Neuronal stem cell (in vitro differentiated cells): ENCODE measurements around the gene CNOT8.

Experiments used
- DNase-seq: peaks from one replicate; pipeline ENCODE4 v3.0.0-alpha.2; 2013; ENCODE audit warnings: low spot score
- H2AFZ ChIP-seq: one replicate; pipeline ENCODE4 v1.6.1; 2013; ENCODE audit warnings: mild to moderate bottlenecking, low read length, inconsistent platforms
- H2AK5ac ChIP-seq: 2 replicates; pipeline ENCODE4 v1.6.1; 2013; ENCODE audit warnings: low read depth, mild to moderate bottlenecking, inconsistent platforms, low read length, moderate library complexity, mixed read lengths
- H2BK120ac ChIP-seq: 2 replicates; pipeline ENCODE4 v1.6.1; 2013; ENCODE audit warnings: low read depth, mild to moderate bottlenecking, inconsistent platforms, low read length, moderate library complexity, mixed read lengths
- H2BK12ac ChIP-seq: one replicate; pipeline ENCODE4 v1.6.1; 2013; ENCODE audit warnings: low read length, inconsistent platforms
- H2BK15ac ChIP-seq: 2 replicates; pipeline ENCODE4 v1.6.1; 2013; ENCODE audit warnings: mild to moderate bottlenecking, low read length, inconsistent platforms, mixed read lengths
- H2BK5ac ChIP-seq: one replicate; pipeline ENCODE4 v1.6.1; 2013; ENCODE audit warnings: inconsistent platforms, mild to moderate bottlenecking, low read length, moderate library complexity
- H3K14ac ChIP-seq: one replicate; pipeline ENCODE4 v1.6.1; 2013; ENCODE audit warnings: low read length, inconsistent platforms
- H3K18ac ChIP-seq: 2 replicates; pipeline ENCODE4 v1.6.1; 2013; ENCODE audit warnings: low read length, inconsistent platforms
- H3K23ac ChIP-seq: 2 replicates; pipeline ENCODE4 v1.6.1; 2013; ENCODE audit warnings: low read depth, mild to moderate bottlenecking, mixed read lengths, low read length, inconsistent platforms; ENCODE audit not compliant: poor library complexity
- H3K27ac ChIP-seq: replicated peaks from 3 replicates; pipeline ENCODE4 v1.5.1; 2013; ENCODE audit warnings: low read length, inconsistent platforms
- H3K27me3 ChIP-seq, 3 experiments: 2 replicates each; pipeline ENCODE4 v1.6.1; 2013; ENCODE audit warnings: low read length in 3 of 3, mild to moderate bottlenecking in 2 of 3, inconsistent platforms in 1 of 3, low read depth in 1 of 3, mixed read lengths in 1 of 3, moderate library complexity in 1 of 3; ENCODE audit not compliant: control insufficient read depth in 3 of 3, insufficient read depth in 3 of 3
- H3K36me3 ChIP-seq, 2 donors: replicated peaks in 1 of 2; 2 replicates each; pipeline ENCODE4 v1.6.1; 2013; ENCODE audit warnings: low read length in 2 of 2; ENCODE audit not compliant: control insufficient read depth in 2 of 2, insufficient read depth in 2 of 2
- H3K4ac ChIP-seq: 2 replicates; pipeline ENCODE4 v1.6.1; 2013; ENCODE audit warnings: inconsistent platforms, mild to moderate bottlenecking, low read length, moderate library complexity
- H3K4me1 ChIP-seq, 2 donors: 1 replicate in 1 of 2; 2 replicates in 1 of 2; pipeline ENCODE4 v1.6.1; 2013; ENCODE audit warnings: low read length in 2 of 2, low read depth in 1 of 2; ENCODE audit not compliant: control insufficient read depth in 2 of 2, insufficient read depth in 1 of 2
- H3K4me2 ChIP-seq: one replicate; pipeline ENCODE4 v1.6.1; 2013; ENCODE audit warnings: mild to moderate bottlenecking, low read length, inconsistent platforms; ENCODE audit not compliant: insufficient read depth, poor library complexity, severe bottlenecking
- H3K4me3 ChIP-seq, 2 donors: 2 replicates each; pipeline ENCODE4 v1.5.1; 2013; ENCODE audit warnings: low read length in 2 of 2, mild to moderate bottlenecking in 2 of 2, inconsistent platforms in 1 of 2, moderate library complexity in 1 of 2
- H3K79me1 ChIP-seq: one replicate; pipeline ENCODE4 v1.6.1; 2013; ENCODE audit warnings: low read depth, mild to moderate bottlenecking, inconsistent platforms, low read length, moderate library complexity
- H3K9ac ChIP-seq: one replicate; pipeline ENCODE4 v1.6.1; 2013; ENCODE audit warnings: mild to moderate bottlenecking, low read depth, low read length, inconsistent platforms; ENCODE audit not compliant: poor library complexity
- H3K9me3 ChIP-seq, 2 donors: replicated peaks in 1 of 2; 2 replicates each; pipeline versions ENCODE3 to v1.6.1; 2013; ENCODE audit warnings: low read length in 2 of 2, mild to moderate bottlenecking in 2 of 2, inconsistent platforms in 1 of 2, low read depth in 1 of 2, mixed read lengths in 1 of 2, moderate library complexity in 1 of 2; ENCODE audit not compliant: control insufficient read depth in 2 of 2, insufficient read depth in 1 of 2
- H4K8ac ChIP-seq: one replicate; pipeline ENCODE4 v1.6.1; 2013; ENCODE audit warnings: low read depth, mild to moderate bottlenecking, inconsistent platforms, low read length, moderate library complexity
- H4K91ac ChIP-seq: one replicate; pipeline ENCODE4 v1.6.1; 2013; ENCODE audit warnings: low read length, low read depth, mild to moderate bottlenecking, inconsistent platforms; ENCODE audit not compliant: poor library complexity
- WGBS, 2 donors: extraction: QIAGEN DNeasy Blood & Tissue Kit; methylation state at CpG; one replicate each; pipeline ENCODE4 v1.1.7; 2013; ENCODE audit warnings: missing lambda C conversion rate in 2 of 2, mixed read lengths in 1 of 2; ENCODE audit not compliant: insufficient read length in 2 of 2, insufficient replicate concordance in 1 of 2; ENCODE audit errors: extremely low coverage in 2 of 2; 5-methylcytosine and 5-hydroxymethylcytosine counted together

Gene CNOT8

DNA sequence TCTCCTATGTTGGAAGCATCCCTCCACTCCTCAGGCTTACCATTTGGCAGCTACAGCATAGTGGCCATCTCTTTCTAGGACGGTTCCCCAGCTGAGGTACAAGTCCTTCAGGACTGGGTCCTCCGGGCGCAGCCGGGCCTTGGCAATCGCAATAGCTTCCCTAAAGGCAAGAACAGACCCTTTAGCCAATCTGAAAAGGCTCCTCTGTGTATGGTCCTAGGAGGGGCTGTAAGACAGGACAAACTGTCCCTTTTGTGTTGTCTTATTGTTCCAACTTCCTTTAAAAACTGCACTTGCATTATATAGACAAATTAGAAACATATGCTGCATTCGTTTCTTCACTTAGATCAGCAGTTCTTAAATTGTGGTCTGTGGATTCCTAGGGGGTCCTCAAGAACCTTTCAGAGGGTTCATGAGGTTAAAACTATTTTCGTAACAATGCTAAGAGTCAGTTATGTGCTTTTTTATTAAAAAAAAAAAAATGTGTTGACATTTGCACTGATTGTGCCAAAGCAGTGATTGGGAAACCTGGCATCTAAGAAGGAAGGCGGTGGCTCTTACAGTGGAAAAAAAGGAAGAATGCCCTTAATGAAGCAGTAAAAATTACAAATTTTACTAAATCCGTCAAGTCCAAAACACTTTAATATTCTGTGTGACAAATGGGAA lies 40.9 kb downstream of the CNOT8 start:
- no peak for DNase-seq
- Histone ChIP-seq H4K91ac (no peak overlapping the region), H3K4me3 (no peak overlapping the region), H3K9ac (no peak overlapping the region), H2AFZ (no peak overlapping the region), H2BK120ac (no peak overlapping the region), H3K27me3 (no peaks in the 10 kb centered on the region), H3K4me2 (no peak overlapping the region), H3K27ac (no peak overlapping the region), H3K4ac (no peak overlapping the region), H2BK5ac (no peak overlapping the region), H3K4me1 (no peaks in the 10 kb centered on the region), H3K9me3 (no peaks in the 10 kb centered on the region), H3K79me1 (no peaks in the 10 kb centered on the region), H2BK12ac (no peak overlapping the region), H3K18ac (no peak overlapping the region), H2BK15ac (no peak overlapping the region), H4K8ac (no peak overlapping the region), H3K36me3 (peaks cover 28 to 96% of the 10 kb centered on the region in 2 donors), H3K23ac (no peak overlapping the region), H3K14ac (no peak overlapping the region), H2AK5ac (no peak overlapping the region)
- no CpG with 5 or more reads among the region's 9 CpGs for WGBS, 2 donors

DNA sequence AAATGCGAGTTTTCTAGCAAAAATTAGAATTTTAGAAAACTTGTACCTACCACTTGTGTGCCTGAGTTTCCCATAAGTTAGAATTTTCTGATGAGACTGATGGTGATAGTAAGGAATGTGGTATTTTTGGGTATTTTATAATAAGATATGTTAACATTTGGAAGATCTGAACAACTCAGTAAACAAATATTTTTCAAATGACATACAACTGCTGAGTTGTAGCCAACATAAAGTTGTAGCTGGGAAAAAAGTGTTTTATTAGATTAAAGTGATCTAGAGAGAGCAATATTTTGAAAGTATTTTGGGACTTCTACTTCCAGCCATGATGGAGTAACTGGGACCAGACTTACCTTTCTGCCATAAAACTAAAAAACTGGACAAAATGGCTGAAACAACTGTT lies 41.6 kb downstream of the CNOT8 start:
- Histone ChIP-seq H2AFZ (no peak overlapping the region), H3K14ac (no peak overlapping the region), H3K79me1 (no peaks in the 10 kb centered on the region), H3K36me3 (peaks cover 28 to 100% of the 10 kb centered on the region in 2 donors), H2BK120ac (no peak overlapping the region), H3K27ac (no peak overlapping the region), H3K4ac (no peak overlapping the region), H3K4me2 (no peak overlapping the region), H3K18ac (no peak overlapping the region), H4K91ac (no peak overlapping the region), H3K9ac (no peak overlapping the region), H3K4me1 (no peaks in the 10 kb centered on the region), H2BK12ac (no peak overlapping the region), H2BK5ac (no peak overlapping the region), H3K4me3 (no peak overlapping the region), H3K9me3 (no peaks in the 10 kb centered on the region), H4K8ac (no peak overlapping the region), H2BK15ac (no peak overlapping the region), H3K27me3 (no peaks in the 10 kb centered on the region), H2AK5ac (no peak overlapping the region), H3K23ac (no peak overlapping the region)
- no peak for DNase-seq
- no CpG with 5 or more reads among the region's 1 CpG for WGBS, 2 donors

DNA sequence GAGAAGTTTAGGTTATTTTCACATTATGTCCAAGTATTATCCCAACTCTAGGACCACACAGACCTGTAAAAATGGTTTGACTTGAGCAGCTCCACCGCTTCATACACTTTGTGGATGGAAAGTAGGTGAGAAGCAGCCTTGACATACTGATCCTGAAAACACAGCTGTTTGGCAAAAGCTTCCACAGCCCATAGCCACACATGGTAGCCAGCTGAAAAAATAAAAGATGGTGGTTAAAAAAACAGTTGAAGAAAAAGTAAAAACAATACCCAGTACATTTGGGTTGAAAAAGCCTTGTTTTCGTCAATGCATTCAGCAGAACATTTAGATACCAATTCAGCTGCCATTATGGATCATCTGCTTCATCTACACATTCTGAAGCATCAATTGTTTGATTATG lies 42.8 kb downstream of the CNOT8 start:
- no peak overlapping the region for H4K8ac ChIP-seq
- no peak overlapping the region for H2BK15ac ChIP-seq
- no peak overlapping the region for H3K14ac ChIP-seq
- no peak overlapping the region for H3K4me3 ChIP-seq
- no peak overlapping the region for H2AFZ ChIP-seq
- H3K18ac ChIP-seq = no peak overlapping the region
- no peak overlapping the region for H3K9ac ChIP-seq
- no CpG with 5 or more reads among the region's 2 CpGs for WGBS, 2 donors
- no peaks in the 10 kb centered on the region for H3K9me3 ChIP-seq
- no peak overlapping the region for H2BK5ac ChIP-seq
- no peaks in the 10 kb centered on the region for H3K4me1 ChIP-seq
- no peak overlapping the region for H3K23ac ChIP-seq
- H3K36me3 ChIP-seq = peaks cover 20 to 100% of the 10 kb centered on the region in 2 donors
- no peak overlapping the region for H2AK5ac ChIP-seq
- no peaks in the 10 kb centered on the region for H3K27me3 ChIP-seq
- H2BK12ac ChIP-seq = no peak overlapping the region
- no peak overlapping the region for H4K91ac ChIP-seq
- H3K4ac ChIP-seq = no peak overlapping the region
- H2BK120ac ChIP-seq = no peak overlapping the region
- H3K27ac ChIP-seq = no peak overlapping the region
- no peak overlapping the region for H3K4me2 ChIP-seq
- no peak for DNase-seq
- H3K79me1 ChIP-seq = no peaks in the 10 kb centered on the region

DNA sequence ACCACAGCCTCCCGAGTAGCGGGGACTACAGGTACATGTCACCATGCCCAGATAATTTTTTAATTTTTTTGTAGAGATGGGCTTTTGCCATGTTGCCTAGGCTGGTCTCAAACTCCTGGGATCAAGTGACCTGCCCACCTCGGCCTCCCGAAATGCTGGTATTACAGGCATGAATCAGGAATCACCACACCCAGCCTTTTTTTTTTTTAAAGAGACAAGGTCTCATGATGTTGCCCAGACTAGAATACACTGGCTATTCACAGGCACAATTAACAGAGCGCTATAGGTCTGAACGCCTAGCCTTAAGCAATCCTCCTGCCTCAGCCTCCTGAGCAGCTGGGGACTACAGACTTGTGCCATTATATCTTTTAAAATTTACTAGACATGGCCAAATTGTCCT lies 43.5 kb downstream of the CNOT8 start:
- Histone ChIP-seq H2AFZ (no peak overlapping the region), H4K8ac (no peak overlapping the region), H3K18ac (no peak overlapping the region), H2BK12ac (no peak overlapping the region), H3K9me3 (no peaks in the 10 kb centered on the region), H3K9ac (no peak overlapping the region), H3K79me1 (no peaks in the 10 kb centered on the region), H3K27me3 (no peaks in the 10 kb centered on the region), H2AK5ac (no peak overlapping the region), H4K91ac (no peak overlapping the region), H3K36me3 (peaks cover 19 to 100% of the 10 kb centered on the region in 2 donors), H3K27ac (no peak overlapping the region), H3K4me3 (no peak overlapping the region), H3K23ac (no peak overlapping the region), H2BK15ac (no peak overlapping the region), H2BK5ac (no peak overlapping the region), H3K4me2 (no peak overlapping the region), H3K4me1 (no peaks in the 10 kb centered on the region), H3K14ac (no peak overlapping the region), H2BK120ac (no peak overlapping the region), H3K4ac (no peak overlapping the region)
- WGBS, 2 donors = no CpG with 5 or more reads among the region's 6 CpGs
- DNase-seq = no peak
